T-helper 1 cell (primary cell): ENCODE data around the gene NRL.

Source experiments
- DNase-seq, 5 donors: peaks; one replicate each; pipeline ENCODE4 v3.0.0-alpha.2; 2012 to 2020

Gene NRL

DNA sequence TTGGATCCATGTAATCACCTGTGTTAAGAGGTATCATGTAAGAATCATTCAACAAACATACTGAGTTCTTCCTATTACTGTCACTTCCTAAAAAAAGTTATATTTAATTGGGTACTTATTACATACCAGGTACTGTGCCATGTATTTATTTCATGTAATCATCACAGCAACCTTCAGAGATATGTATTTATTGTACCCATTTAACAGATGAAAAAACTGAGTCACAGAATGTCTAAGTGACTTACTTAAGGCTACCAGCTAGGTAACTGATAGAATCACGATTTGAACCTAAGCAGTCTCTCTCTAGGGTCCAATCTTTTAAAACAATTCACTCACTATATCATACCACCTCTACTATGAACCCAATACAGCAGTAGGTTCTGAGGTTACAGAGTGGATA, 29.7 kb upstream of the NRL start:
- no peak for DNase-seq

DNA sequence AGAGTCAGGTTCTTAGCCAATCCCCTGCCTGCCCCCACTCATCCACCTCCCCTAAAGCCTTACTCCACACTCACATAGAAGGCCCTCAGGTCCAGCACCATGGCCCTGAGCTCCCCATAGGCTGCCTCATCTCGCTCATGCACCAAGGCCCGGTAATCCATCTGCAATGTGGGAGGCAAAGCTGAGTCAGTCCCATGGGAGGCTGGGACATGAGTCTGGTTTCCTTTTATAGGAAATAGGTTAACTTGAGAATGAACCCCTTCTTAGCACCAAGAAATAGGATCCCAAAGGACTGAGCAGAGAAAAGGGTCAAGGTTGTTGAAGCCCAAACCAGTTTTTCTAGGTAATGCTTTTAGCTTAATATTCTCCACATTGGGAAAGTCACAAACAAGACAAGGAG, 28.8 kb upstream of the NRL start:
- DNase-seq: no peak

DNA sequence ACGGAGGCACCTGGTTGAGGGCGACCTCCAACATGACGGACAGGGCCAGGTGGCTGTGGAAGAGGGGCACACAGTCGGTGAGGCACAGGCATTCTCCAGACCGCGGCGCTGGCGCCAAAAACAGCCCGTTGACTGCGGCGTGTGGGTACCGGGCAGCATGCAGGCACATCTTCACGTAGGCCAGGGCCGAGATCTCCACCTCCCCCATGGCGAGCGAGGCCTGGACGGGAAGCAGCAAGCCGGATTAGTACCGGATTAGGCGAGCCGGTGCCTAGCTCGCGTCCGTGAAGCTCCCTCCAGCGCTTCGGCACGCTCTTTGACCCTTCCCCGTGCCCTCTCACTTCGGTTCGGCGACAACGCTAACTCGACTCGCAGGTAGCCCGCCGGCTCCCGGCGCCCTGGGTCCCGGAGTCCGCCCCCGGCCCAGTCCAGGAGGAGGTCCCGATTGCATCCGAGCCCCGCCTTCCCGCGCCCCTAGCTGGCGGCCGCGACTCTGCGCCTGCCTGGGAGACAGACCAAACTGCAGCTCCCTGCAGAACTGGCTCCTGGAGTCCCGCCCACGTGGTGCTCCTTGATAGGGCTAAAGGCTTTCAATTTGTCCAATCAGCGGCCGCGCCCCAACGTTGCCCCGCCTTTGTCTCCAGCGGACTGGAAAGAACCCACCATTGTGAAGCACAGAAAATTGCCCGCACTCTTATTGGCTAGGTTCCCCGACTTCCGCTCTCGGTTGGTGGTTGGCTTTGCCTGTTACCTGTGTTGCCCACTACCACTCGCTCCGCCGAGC, 26.5 kb upstream of the NRL start, which contains the start of gene EMC9:
Gene EMC9 (minus strand): TSS at position 495 of the 784 bp plus-strand sequence. CDS start 287 bp downstream, at position 208.
- peak; percentile 98 to 100 (median 99) for DNase-seq

DNA sequence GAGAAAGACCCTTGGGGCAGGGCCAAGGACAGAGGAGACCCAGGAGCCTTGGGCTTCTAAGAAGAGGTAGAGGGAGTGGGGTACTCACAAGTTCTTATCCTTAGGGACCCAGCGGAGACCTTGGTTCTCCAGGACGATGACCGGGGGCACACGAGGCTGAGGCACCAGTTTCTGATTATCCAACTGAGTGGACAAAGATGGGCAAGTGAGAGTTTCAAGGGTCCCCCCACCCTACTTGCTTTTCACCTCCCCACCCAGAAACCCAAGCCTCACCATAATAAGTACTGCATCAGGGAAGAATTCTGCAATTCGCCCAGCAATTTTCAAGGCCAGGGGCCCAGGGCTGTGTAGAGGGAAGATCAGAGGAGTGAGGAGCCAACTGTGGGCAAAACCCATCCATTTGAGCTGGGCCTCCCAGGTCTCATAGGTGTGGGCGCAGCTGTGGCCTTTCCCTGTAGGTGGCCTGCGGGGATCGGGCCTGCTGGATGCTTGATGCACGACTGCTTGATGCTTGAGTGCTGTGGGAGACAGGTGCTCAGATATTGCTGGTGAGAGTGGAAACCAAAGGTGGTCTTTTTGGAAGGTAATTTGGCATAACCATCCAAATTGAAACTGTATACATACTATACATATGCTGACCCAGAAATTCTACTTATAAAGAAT, 24.7 kb upstream of the NRL start:
- DNase-seq: peak in 1 of 5 donors; percentile 24

DNA sequence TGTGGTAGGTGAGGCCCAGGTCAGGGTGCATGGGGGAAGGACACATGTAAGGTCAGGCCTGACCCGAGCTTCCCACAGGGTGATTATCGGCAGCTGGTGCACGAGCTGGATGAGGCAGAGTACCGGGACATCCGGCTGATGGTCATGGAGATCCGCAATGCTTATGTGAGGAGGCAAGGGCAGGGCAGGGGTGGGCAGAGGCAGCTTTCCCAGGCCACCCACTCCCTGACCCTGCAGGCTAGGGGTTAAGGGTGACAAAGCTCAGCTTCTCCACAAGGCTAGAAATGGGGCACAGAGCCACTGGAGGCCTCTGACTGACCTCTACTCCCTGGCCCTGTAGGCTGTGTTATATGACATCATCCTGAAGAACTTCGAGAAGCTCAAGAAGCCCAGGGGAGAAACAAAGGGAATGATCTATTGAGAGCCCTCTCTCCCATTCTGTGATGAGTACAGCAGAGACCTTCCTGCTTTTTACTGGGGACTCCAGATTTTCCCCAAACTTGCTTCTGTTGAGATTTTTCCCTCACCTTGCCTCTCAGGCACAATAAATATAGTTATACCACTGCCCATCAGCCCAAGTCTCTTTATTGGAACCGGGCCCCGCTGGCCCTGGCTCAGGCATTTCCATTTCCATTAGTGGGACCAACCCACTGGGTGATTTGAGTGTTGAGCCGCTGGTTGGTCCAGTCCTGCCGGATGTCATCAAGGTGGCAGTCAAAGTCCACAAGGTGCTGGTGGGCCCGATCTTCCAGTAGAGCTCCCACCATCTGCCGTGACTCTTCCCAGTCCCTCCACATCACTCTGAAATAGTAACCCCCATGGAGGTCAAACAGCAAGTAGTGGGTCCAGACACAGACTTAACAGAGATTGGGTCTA, 23.9 kb upstream of the NRL start:
- no peak for DNase-seq

DNA sequence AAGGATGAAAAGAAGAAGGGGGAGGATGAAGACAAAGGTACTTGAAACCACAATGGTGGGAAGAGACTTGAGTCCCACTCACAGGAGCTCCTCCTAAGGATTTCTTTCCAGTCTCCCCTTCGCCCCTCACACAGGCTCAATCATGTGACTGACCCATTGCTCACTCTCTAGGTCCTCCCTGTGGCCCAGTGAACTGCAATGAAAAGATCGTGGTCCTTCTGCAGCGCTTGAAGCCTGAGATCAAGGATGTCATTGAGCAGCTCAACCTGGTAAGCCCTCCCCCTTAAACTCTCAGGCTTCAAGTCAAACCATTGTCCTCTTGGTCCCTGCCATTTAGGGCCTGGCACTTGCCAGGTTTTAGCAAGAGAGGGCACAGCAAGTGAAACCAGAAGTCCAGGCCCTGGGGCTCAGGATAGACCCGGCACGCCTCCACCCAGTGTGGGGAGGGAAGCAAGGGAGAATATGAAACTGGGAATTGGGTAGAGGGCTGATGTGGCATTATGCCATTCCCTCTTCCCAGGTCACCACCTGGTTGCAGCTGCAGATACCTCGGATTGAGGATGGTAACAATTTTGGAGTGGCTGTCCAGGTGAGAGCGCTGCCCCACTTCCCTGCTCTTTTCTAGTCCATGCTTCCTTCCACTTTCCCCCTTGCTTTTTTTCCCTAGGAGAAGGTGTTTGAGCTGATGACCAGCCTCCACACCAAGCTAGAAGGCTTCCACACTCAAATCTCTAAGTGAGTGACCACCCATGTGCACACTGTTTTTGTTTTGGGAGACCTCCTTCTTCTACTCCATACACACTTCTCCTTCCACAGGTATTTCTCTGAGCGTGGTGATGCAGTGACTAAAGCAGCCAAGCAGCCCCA, 23.0 kb upstream of the NRL start:
- DNase-seq: no peak

DNA sequence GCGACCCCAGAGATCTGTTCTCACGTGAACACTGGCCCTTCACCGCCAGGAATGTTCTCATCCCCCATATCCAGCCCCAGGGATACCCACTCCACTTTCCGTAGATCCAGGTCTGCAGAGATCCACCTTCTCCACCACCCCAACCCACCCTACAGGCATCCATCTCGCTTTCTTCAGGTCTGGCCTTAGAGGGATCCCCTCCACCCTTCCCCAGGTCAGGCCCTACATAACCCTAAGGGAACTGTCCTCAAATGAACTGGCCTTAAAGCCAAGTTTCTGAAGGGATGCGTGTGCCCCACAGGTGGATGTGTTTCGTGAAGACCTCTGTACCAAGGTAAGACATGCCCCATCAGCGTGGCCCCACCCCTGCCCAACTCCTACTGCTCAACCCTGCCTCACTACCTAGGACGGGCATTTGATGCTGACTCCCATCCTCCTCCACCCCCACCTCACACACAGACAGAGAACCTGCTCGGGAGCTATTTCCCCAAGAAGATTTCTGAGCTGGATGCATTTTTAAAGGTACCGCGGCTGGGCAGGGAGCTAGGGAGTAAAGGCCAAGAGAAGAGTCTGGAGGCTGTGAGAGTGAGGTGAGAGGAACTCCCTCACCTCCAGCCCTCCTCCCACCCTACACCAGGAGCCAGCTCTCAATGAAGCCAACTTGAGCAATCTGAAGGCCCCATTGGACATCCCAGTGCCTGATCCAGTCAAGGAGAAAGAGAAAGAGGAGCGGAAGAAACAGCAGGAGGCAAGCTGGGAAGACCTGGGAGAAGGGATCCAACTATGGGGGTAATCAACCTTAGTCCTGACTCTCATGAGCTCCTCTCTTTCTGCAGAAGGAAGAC, 22.2 kb upstream of the NRL start:
- no peak for DNase-seq

DNA sequence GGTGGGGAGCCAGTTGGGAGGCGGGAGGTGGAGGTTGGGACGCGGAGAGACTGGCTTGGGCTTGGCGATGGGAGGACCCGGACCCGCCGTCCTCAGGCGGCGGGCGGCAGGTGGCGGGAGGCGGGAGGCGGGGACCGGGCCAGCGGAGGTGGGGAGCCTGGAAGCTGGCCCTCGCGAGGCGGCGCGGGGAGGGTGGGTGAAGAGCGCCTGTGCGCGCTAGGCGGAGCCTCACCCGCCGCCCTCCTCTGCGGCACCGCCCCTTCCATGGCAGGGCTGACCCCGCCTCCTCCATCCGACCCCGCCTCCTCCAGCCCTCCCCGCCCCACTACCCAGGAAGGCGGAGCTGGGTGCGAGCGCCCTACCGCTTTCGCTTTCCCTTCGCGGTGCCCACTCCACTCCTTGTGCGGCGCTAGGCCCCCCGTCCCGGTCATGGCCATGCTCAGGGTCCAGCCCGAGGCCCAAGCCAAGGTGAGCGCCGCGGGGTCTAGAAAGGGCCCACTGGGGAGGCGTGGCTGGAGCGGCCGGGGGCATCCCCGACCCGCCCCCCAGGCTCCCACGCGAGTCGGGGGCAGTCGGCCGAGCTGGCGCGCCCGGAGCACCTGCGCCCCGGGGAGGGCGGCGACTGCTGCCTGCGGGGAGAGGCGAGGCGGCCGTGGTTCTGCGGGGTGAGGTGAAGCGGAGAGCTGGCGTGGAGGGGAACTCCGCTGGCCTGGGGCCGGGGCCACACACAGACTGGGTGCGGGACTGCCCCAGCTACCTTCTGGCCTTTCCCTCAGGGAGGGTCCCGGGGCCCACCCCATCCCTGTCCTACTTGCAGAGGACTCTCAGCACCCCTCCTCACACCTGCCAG, 21.3 kb upstream of the NRL start, which contains the start of gene PSME1:
Gene PSME1 (plus strand): TSS at position 361 of the 850 bp plus-strand sequence. CDS start 69 bp downstream, at position 430.
- peak; percentile 88 to 94 (median 93) for DNase-seq

DNA sequence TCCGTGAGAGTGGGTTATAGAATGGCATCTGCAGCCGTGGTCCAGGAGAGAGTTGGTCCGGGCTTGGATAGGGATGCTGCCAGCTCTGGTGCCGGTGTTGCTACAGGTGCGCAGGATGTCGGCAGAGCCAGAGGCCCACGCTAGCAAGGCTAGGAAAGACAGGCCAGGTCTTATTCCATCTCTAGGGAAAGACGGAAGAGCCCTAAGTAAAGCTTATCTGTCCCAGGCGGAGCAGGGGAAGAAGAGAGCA, 20.8 kb upstream of the NRL start:
- DNase-seq: no peak

DNA sequence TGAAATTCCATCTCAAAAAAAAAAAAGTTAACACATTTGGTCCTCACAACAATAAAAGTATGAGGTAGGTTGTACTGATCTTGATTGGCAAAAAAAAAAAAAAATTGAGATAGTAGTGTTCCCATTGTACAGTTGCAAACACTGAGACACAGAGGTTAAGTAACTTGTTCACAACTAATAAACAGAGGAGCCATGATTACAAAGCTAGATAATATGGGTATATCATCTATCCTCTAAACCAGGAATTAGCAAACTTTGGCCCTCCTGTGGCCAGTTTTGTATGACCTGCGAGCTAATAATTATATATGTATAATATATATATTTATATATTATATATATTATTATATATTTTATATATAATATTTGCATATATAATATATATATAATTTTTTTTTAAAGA, 19.0 kb upstream of the NRL start:
- no peak for DNase-seq

DNA sequence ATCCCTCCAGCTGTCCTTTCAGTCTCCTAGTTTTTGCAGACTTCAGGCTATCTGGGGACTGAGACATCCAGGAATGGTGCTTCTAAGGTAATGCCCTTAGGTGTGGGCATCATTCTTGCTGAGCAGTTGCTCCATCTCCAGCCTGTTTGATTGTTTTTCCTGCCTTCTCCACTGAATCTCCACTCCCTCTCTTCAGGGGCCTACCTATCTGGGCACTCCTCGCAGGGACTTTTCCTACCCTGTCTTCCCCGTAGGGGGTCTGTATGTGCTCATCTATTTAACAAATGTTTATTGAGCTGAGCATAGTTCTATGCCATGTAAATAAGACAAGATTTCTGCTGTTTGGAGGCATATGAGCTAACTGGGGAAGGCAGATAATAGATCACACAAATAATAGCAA, 18.2 kb upstream of the NRL start:
- DNase-seq: no peak

DNA sequence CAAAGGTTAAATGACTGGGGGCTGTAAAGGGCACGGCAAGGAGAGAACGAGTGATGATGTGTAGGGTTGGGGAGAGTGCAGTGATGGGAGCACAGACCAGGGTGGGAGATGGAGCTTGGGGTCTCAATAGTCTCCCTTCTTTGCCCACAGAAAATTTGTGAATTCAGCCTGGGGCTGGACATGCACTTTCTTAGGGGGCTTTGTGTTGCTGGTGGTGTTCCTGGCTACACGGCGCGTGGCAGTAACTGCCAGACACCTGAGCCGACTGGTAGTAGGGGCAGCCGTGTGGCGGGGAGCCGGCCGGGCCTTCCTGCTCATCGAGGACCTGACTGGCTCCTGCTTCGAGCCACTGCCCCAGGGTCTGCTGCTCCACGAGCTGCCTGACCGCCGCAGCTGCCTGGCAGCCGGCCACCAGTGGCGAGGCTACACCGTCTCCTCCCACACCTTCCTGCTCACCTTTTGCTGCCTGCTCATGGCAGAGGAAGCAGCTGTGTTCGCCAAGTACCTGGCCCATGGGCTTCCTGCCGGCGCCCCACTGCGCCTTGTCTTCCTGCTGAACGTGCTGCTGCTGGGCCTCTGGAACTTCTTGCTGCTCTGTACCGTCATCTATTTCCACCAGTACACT, 17.4 kb upstream of the NRL start:
- peak in 1 of 5 donors; percentile 18 for DNase-seq

DNA sequence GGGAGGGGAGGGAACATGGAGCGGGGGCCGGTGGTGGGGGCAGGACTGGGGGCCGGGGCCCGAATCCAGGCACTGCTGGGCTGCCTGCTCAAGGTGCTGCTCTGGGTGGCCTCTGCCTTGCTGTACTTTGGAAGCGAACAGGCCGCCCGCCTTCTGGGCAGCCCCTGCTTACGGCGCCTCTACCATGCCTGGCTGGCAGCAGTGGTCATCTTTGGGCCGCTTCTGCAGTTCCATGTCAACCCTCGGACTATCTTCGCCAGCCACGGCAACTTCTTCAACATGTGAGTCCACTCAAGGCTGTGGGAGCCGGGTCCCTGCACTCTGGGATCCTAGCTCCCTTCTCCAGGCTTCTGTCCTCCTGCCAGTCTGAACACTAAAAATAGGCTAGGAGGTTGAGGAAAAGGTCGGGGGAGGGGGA, 16.8 kb upstream of the NRL start:
- DNase-seq: no peak

DNA sequence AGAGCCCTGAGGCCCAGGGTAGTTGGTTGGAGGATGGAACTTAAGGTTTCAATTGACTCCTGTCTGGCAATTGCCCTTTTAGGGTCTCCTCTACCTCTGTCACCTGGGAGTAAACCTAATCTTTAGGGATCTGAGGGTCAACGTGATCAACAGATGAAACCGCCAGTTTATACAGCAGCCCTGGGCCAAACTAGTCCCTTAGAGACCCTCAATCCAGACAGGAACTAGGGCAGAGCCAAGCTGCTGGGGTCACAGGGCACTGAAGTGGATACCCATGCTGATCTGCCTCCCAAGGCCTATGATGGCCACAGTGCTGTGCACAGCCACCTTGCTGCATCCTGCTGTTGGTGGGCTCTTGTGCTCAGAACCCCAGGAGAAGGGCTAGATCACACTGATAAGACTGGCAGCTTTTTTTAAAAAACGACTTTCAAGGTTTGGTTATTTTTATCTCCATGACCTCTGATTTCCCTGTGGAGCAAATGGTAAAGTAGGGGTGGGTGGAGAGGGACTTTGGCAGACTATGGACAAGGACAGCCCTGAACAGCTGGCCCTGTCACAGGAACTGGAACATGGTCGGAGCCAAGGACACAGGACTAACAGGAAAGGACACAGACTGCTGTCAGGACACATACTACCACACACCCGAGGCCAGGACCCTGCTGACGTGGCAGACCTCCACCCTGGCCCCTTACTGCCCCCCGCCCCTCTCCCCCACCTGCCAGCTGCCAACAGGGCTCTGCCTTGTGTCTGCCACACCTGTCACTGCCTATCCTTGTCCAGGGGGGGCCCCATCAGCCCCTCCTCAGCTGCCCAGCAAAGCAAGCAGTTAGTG, 16.2 kb upstream of the NRL start:
- DNase-seq: no peak

DNA sequence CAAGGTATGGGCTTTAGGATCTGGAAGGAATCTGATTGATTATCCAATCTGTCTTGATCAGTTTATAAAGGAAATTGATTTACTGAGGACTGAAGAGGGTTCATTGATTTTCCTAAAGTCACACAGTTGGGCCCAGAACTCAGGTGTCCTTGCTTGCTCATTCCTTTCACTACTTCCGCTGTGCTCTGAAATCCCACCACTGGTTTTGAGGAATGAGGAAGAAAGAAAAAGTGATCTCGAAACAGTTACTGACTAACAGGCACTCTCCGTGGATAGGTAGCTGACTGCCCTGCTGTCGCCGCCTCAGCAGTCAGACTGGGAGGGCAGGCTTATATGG, 15.6 kb upstream of the NRL start, which contains the start of gene FITM1:
Gene FITM1 (plus strand): TSS at position 280 of the 337 bp plus-strand sequence. CDS start 905 bp downstream, outside the sequence.
- no peak for DNase-seq

DNA sequence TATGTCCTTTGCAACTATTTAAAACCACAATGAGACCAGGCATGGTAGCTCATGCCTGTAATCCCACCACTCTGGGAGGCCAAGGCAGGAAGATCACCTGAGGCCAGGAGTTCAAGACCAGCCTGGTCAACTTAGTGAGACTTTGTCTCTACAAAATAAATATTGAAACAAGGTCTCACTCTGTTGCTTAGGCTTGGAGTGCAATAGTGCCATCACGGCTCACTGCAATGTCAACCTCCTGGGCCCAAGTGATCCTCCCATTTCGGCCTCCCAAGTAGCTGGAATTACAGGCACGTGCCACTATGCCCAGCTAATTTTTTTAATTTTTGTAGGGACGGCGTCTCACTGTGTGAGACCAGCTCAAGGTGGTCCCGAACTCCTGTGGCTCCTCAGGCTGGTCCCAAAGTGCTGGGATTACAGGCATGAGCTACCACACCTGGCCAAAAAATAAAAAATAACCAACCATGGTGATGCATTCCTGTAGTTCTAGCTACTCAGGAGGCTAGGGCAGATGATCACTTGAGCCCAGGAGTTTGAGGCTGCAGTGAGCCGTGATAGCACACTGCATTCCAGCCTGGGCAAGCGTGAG, 14.8 kb upstream of the NRL start:
- no peak for DNase-seq

DNA sequence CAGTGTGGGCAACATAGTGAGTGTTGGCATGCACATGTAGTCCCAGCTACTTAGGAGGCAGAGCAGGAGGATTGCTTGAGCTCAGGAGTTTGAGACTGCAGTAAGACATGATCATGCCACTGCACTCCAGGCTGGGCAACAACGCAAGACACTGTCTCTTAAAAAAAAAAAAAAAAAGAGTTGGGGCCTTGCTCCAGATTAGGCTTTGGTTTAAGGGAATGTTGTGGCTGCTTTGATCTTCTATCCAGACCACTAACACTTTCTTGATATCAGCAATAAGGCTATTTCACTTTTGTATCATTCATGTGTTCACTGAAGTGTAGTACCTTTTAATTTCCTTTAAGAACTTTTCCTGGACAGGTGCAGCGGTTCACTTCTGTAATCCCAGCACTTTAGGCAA, 12.9 kb upstream of the NRL start:
- no peak for DNase-seq

DNA sequence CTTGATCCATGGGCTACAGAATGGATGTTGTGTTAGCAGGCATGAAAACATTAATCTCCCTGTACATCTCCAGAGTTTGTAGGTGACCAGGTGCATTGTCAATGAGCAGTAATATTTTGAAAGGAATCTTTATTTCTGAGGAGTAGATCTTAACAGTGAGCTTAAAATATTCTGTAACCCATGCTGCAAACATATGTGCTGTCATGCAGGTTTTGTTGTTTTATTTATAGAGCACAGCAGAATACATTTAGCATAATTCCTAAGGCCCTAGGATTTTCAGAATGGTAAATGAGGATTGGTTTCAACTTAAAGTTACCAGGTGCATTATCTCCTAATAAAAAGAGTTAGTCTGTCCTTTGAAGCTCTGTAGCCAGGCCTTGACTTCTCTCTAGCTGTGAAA, 12.2 kb upstream of the NRL start:
- DNase-seq: no peak
